PC-3 (cell line): Measurements from ENCODE around the gene MARCKS.

Source experiments
- CTCF ChIP-seq: fragments of 300-600 bp; sonication (generic); conservative IDR thresholded peaks from 2 replicates; pipeline ENCODE4 v1.5.1; 2017; ENCODE audit warnings: antibody characterized with exemption, low read depth, mild to moderate bottlenecking, low read length
- EZH2 ChIP-seq: fragments of 300-600 bp; sonication (generic); IDR thresholded peaks from one replicate; pipeline ENCODE4 v1.6.1; 2017; ENCODE audit warnings: antibody characterized with exemption, mild to moderate bottlenecking, low read length; ENCODE audit not compliant: unreplicated experiment

- TF ChIP-seq CTCF (no peak), EZH2 (no peak)
These were observed 8.3 kb upstream of the MARCKS start for GRCh38 chr6:113848811-113849210.
